GM21367 (cell line): ENCODE measurements around the gene MAD1L1.

Experiments used
- ATAC-seq: cut with Tn5 transposase; IDR thresholded peaks from one replicate; pipeline ENCODE4 v1.9.1; 2021; ENCODE audit not compliant: unreplicated experiment

The MAD1L1 gene

GRCh38 chr7:2219606-2220005, 13.1 kb downstream of the MAD1L1 start:
- ATAC-seq = no peak

- no peak for ATAC-seq
These were observed 13.6 kb downstream of the MAD1L1 start for GRCh38 chr7:2219136-2219535.

GRCh38 chr7:2218444-2218785, 14.3 kb downstream of the MAD1L1 start:
- no peak for ATAC-seq

GRCh38 chr7:2217716-2218443, 14.9 kb downstream of the MAD1L1 start:
- no peak for ATAC-seq

- ATAC-seq = no peak
These were observed 15.5 kb downstream of the MAD1L1 start for GRCh38 chr7:2217206-2217605.

GRCh38 chr7:2215851-2216250, 16.9 kb downstream of the MAD1L1 start:
- no peak for ATAC-seq

GRCh38 chr7:2214636-2215035, 18.1 kb downstream of the MAD1L1 start:
- ATAC-seq = no peak

GRCh38 chr7:2213551-2214215, 19.1 kb downstream of the MAD1L1 start:
- ATAC-seq = no peak

- no peak for ATAC-seq
These were observed 19.8 kb downstream of the MAD1L1 start for GRCh38 chr7:2212906-2213305.

- ATAC-seq = no peak
These were observed 20.8 kb downstream of the MAD1L1 start for GRCh38 chr7:2211926-2212325.

- no peak for ATAC-seq
These were observed 21.4 kb downstream of the MAD1L1 start for GRCh38 chr7:2211259-2211880.

GRCh38 chr7:2210551-2211258, 22.0 kb downstream of the MAD1L1 start:
- no peak for ATAC-seq

GRCh38 chr7:2209961-2210323, 22.8 kb downstream of the MAD1L1 start:
- no peak for ATAC-seq

GRCh38 chr7:2209146-2209960, 23.4 kb downstream of the MAD1L1 start:
- no peak for ATAC-seq

GRCh38 chr7:2208712-2209111, 24.0 kb downstream of the MAD1L1 start:
- no peak for ATAC-seq

GRCh38 chr7:2205036-2205780, 27.5 kb downstream of the MAD1L1 start:
- no peak for ATAC-seq

GRCh38 chr7:2204446-2204845, 28.3 kb downstream of the MAD1L1 start:
- ATAC-seq = no peak

GRCh38 chr7:2203766-2204300, 28.9 kb downstream of the MAD1L1 start:
- peak; percentile 51 for ATAC-seq

GRCh38 chr7:2202901-2203765, 29.6 kb downstream of the MAD1L1 start:
- ATAC-seq = no peak
